ENCODE data around the gene ROBO3.

DNA sequence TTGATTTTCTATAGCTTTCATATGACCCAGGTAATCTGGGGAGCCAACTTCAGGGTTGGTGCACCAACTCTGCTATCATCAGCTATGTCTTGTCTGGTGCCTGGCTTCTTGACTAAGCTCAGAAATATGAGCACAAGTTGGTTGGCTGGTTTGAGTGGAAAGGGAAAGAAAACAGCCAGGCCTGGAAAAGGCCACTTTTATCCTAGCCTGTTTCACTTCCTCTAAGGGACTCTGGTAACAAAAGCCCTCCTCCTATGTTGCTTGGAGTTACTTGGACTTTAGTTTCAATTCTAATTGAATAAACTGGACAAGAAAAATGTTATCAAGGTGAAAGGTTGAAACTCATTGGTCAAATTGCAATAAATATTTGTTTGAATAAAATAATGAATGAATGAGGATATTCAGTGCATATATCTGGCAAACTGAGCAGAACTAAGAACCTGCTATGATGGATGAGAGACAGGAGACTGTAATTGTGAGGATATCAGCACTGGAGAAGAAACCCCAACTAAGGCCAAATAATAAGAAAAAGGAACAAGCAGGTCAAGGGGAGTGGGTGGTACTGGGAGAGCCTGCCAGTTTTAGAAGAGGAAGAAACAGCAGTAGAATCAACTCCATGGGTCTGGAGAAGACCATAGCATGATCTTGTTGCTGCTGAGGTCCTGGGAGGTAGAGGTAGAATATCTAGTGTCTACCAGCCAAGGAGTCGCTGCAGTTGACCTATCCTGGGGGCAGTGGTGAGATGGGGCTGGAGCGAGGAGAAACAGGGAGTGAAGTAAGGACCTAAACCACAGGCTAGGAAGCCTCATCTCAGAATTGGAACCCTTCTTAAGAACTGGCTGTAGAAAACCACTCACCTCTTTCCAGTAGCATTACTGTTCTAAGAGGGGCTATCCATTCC, 24.2 kb downstream of the ROBO3 start:
- TF ChIP-seq EP300 (IDR thresholded peaks at IDR 0.05) (no peak), POLR2A (IDR thresholded peaks at IDR 0.05; ENCODE audit: low read depth) (no peak), POLR2AphosphoS5 (IDR thresholded peaks at IDR 0.05) (no peak)
- TF ChIP-seq, protein P1, sequence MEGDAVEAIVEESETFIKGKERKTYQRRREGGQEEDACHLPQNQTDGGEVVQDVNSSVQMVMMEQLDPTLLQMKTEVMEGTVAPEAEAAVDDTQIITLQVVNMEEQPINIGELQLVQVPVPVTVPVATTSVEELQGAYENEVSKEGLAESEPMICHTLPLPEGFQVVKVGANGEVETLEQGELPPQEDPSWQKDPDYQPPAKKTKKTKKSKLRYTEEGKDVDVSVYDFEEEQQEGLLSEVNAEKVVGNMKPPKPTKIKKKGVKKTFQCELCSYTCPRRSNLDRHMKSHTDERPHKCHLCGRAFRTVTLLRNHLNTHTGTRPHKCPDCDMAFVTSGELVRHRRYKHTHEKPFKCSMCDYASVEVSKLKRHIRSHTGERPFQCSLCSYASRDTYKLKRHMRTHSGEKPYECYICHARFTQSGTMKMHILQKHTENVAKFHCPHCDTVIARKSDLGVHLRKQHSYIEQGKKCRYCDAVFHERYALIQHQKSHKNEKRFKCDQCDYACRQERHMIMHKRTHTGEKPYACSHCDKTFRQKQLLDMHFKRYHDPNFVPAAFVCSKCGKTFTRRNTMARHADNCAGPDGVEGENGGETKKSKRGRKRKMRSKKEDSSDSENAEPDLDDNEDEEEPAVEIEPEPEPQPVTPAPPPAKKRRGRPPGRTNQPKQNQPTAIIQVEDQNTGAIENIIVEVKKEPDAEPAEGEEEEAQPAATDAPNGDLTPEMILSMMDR (IDR thresholded peaks at IDR 0.05), result no peak
